HepG2 (cell line): ENCODE results near the gene FRAS1. TPM values are rescaled to one million over a fixed set of nuclear protein-coding genes. Genes with fewer than 3 reads are reported as not detected.

Source experiments
- BCL6 ChIP-seq: IDR thresholded peaks from 2 replicates; pipeline ENCODE4 v1.6.1; 2016; ENCODE audit warnings: missing genetic modification reagents, missing compliant biosample characterization
- CREB1 ChIP-seq, 2 experiments: fragments of 450-650 bp in 1 of 2; IDR thresholded peaks; 2 replicates each; pipeline ENCODE4 v1.6.1; 2016 to 2017; ENCODE audit warnings: control low read depth in 1 of 2, mild to moderate bottlenecking in 1 of 2, missing compliant biosample characterization in 1 of 2, missing genetic modification characterization in 1 of 2
- SIN3A ChIP-seq: IDR thresholded peaks from 2 replicates; pipeline ENCODE4 v1.6.1; 2011; ENCODE audit warnings: low read depth, mild to moderate bottlenecking, control low read depth, low read length, borderline replicate concordance
- SRY ChIP-seq: sonication (generic); formaldehyde crosslinking; IDR thresholded peaks from 2 replicates; pipeline ENCODE4 v1.8.0; 2022; ENCODE audit warnings: mild to moderate bottlenecking, missing genetic modification reagents
- SYNCRIP ChIP-seq: fragments of 200-400 bp; formaldehyde crosslinking; IDR thresholded peaks from 2 replicates; pipeline ENCODE4 v1.6.1; 2018; ENCODE audit warnings: mild to moderate bottlenecking, low read depth, low read length; ENCODE audit not compliant: insufficient read depth
- TBP ChIP-seq: sonication (generic); formaldehyde crosslinking; IDR thresholded peaks from 2 replicates; pipeline ENCODE4 v1.5.0; 2020; ENCODE audit warnings: missing genetic modification reagents
- ZFP36L2 ChIP-seq: sonication (generic); formaldehyde crosslinking; IDR thresholded peaks from 2 replicates; pipeline ENCODE4 v1.4.0; 2020; ENCODE audit warnings: missing genetic modification reagents
- ZFP37 ChIP-seq: sonication (generic); formaldehyde crosslinking; IDR thresholded peaks from 2 replicates; pipeline ENCODE4 v1.4.0; 2020; ENCODE audit warnings: missing genetic modification reagents, borderline replicate concordance
- ZNF180 ChIP-seq: sonication (generic); formaldehyde crosslinking; IDR thresholded peaks from 2 replicates; pipeline ENCODE4 v1.4.0; 2020; ENCODE audit warnings: low read depth, missing genetic modification reagents, borderline replicate concordance
- ZNF317 ChIP-seq: sonication (generic); formaldehyde crosslinking; IDR thresholded peaks from 2 replicates; pipeline ENCODE4 v1.5.0; 2020; ENCODE audit warnings: mild to moderate bottlenecking, missing genetic modification reagents
- ZNF337 ChIP-seq: sonication (generic); formaldehyde crosslinking; IDR thresholded peaks from 2 replicates; pipeline ENCODE4 v1.5.1; 2020; ENCODE audit warnings: missing genetic modification reagents, low read depth, mild to moderate bottlenecking, borderline replicate concordance
- ZNF446 ChIP-seq: sonication (generic); formaldehyde crosslinking; IDR thresholded peaks from 2 replicates; pipeline ENCODE4 v1.5.0; 2020; ENCODE audit warnings: mild to moderate bottlenecking, missing genetic modification reagents
- ZNF557 ChIP-seq: sonication (generic); formaldehyde crosslinking; IDR thresholded peaks from 2 replicates; pipeline ENCODE4 v1.4.0; 2020; ENCODE audit warnings: missing genetic modification reagents
- ZNF816 ChIP-seq: sonication (generic); formaldehyde crosslinking; IDR thresholded peaks from 2 replicates; pipeline ENCODE4 v1.8.0; 2022; ENCODE audit warnings: missing genetic modification reagents, mild to moderate bottlenecking, borderline replicate concordance
- polyA plus RNA-seq, 8 experiments: library from polyadenylated mRNA; depleted of rRNA in 3 of 8; stranded (reverse) in 7 of 8; unstranded in 1 of 8; fragments of >200 nt; fragmentation: Illumina TruSeq in 4 of 8; extraction: Trizol in 4 of 8; gene quantifications; 2 replicates each; pipeline versions ENCODE4 v1.2.1 to v1.2.3, GENCODE V29; 2011 to 2016; ENCODE audit warnings: low read depth in 4 of 8, missing spikeins in 1 of 8, mixed read lengths in 1 of 8; ENCODE audit not compliant: insufficient read depth in 1 of 8
- total RNA-seq, 5 experiments: library from RNA; depleted of rRNA; stranded (reverse); fragments of >200 nt; fragmentation: Illumina TruSeq; extraction: Trizol; gene quantifications; 2 replicates each; pipeline ENCODE4 v1.2.3, GENCODE V29; 2016; ENCODE audit warnings: low read depth in 1 of 5
- TF ChIP-seq, protein P1 (sequence below): sonication (generic); IDR thresholded peaks from 2 replicates; pipeline ENCODE4 v1.6.1; 2016; ENCODE audit warnings: low read depth, borderline replicate concordance
- TF ChIP-seq, protein P2 (sequence below): sonication (generic); formaldehyde crosslinking; IDR thresholded peaks from 2 replicates; pipeline ENCODE4 v1.4.0; 2020; ENCODE audit warnings: missing genetic modification reagents
- TF ChIP-seq, protein P3 (sequence below): sonication (generic); formaldehyde crosslinking; IDR thresholded peaks from 2 replicates; pipeline ENCODE4 v1.8.1; 2023; ENCODE audit warnings: mild to moderate bottlenecking, missing genetic modification reagents, borderline replicate concordance

The FRAS1 gene
- total and polyA plus RNA-seq, 2 of the 13 experiments (the other 11 are each of a cell fraction or from before 2014, with no cell fraction given) = 22.5 to 31.6 TPM

DNA sequence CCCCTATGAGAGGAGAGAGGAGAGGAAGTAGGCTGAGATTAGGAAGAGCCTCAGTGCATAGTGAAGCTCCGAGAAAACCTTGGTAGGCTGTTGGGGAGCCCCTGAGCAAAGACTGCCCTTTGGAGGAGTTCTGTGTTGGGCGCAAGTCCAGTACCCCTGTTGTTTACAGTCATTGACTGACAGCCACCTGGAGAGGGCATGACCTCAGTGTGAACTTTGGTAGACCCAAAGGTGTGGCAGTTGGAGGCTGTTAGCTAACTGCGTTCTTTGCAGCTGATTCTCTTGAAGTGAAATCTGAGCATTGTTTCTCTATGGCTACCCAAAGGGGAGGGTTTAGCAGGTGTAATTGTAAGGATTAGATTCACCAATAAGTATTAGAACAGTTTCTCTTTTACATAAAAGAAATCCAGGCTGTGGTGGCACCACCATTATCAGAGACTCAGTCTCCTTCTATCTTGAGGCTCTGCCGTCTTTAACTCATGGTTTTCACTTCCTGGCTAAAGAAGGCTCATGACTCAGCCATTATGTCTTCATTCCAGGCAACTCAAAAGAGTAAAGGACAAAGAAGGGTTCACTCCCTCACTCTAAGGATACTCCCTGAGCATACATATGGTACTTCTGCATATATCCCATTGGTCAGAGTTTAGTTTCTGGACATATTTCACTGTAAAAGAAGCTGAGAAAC is 527.9 kb downstream of the FRAS1 start (continued):
- no peak for TF ChIP-seq ZNF180 (CRISPR knock-in tag)
- TF ChIP-seq, protein P1, sequence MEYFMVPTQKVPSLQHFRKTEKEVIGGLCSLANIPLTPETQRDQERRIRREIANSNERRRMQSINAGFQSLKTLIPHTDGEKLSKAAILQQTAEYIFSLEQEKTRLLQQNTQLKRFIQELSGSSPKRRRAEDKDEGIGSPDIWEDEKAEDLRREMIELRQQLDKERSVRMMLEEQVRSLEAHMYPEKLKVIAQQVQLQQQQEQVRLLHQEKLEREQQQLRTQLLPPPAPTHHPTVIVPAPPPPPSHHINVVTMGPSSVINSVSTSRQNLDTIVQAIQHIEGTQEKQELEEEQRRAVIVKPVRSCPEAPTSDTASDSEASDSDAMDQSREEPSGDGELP = peak; percentile 92
- TF ChIP-seq, protein P2, sequence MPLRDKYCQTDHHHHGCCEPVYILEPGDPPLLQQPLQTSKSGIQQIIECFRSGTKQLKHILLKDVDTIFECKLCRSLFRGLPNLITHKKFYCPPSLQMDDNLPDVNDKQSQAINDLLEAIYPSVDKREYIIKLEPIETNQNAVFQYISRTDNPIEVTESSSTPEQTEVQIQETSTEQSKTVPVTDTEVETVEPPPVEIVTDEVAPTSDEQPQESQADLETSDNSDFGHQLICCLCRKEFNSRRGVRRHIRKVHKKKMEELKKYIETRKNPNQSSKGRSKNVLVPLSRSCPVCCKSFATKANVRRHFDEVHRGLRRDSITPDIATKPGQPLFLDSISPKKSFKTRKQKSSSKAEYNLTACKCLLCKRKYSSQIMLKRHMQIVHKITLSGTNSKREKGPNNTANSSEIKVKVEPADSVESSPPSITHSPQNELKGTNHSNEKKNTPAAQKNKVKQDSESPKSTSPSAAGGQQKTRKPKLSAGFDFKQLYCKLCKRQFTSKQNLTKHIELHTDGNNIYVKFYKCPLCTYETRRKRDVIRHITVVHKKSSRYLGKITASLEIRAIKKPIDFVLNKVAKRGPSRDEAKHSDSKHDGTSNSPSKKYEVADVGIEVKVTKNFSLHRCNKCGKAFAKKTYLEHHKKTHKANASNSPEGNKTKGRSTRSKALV (CRISPR knock-in tag) = no peak
- TF ChIP-seq SRY = no peak
- TF ChIP-seq ZNF446 = no peak
- TF ChIP-seq ZNF557 (CRISPR knock-in tag) = no peak
- no peak for TF ChIP-seq ZFP37 (CRISPR knock-in tag)
- TF ChIP-seq SYNCRIP = no peak
- TF ChIP-seq BCL6 (CRISPR knock-in tag) = 0 out of 2 replicates have a peak, but pooled peaks have one; percentile 14
- TF ChIP-seq, protein P3, sequence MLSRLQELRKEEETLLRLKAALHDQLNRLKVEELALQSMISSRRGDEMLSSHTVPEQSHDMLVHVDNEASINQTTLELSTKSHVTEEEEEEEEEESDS (CRISPR knock-in tag) = no peak
- peak; percentile 62; the same call in 1 of the 2 replicates for TF ChIP-seq SIN3A
- no peak for TF ChIP-seq ZFP36L2 (CRISPR knock-in tag)
- TF ChIP-seq TBP = no peak
- TF ChIP-seq ZNF317 (CRISPR knock-in tag) = no peak
- TF ChIP-seq ZNF816 (CRISPR knock-in tag) = no peak
- TF ChIP-seq CREB1 (IDR thresholded peaks at IDR 0.05) = no peak
- no peak for TF ChIP-seq CREB1 (CRISPR knock-in tag; IDR thresholded peaks at IDR 0.05)
- no peak for TF ChIP-seq ZNF337 (CRISPR knock-in tag)
- TF ChIP-seq, all 625 proteins: peak for 28
